ENCODE measurements around the gene APCS. TPM values are rescaled to one million over a fixed set of nuclear protein-coding genes. Genes with fewer than 3 reads are reported as not detected.

The APCS gene
- total and polyA plus RNA-seq, 2 donors (not counting 3 experiments of a cell fraction or from before 2014, with no cell fraction given) = not detected

DNA sequence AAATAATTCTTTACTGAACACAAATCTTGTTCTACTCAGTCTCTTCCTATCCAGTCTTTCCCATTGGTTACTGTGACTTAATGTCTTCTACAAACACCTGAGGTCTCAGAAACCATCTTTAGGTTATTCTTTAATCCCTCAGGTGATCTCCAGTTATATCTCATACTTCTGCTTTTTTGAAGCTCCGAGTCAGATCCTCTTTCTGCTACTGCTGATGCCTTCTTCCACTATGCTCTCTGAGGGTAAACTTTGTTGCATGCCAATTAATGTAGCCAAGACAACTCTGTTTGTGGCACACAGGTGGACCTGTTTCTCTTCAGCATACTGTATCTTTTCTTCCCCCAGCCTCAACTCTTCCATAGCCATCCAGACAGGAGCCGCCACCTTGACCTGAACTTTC lies 3.1 kb upstream of the APCS start:
- H3K4me3 ChIP-seq (replicated peaks in 1 of 3; ENCODE audit: insufficient read depth in 1 of 3, low read depth in 1 of 3, low read length in 3 of 3) = no peak overlapping the region
- dilution Hi-C loops (cut with MboI; ENCODE audit: extremely low pct_ligation_motif_present, low sequenced_read_pairs) (no loop called here), intact Hi-C loops (cut with micrococcal nuclease) (no loop called here)
- no peaks in the 10 kb centered on the region for H3K9me3 ChIP-seq (replicated peaks; ENCODE audit: control insufficient read depth, insufficient read depth, low read length)
- TF ChIP-seq POLR2A (IDR thresholded peaks at IDR 0.05; ENCODE audit: low read depth, low read length) (no peak), FOS (IDR thresholded peaks at IDR 0.05; ENCODE audit: borderline replicate concordance, insufficient read depth, low read length) (no peak), POLR2AphosphoS5 (IDR thresholded peaks at IDR 0.05; ENCODE audit: insufficient read depth, low read depth, low read length) (no peak), MYC (IDR thresholded peaks at IDR 0.05; ENCODE audit: low read depth, low read length) (no peak), JUN (IDR thresholded peaks at IDR 0.05; ENCODE audit: borderline replicate concordance, insufficient read depth, insufficient read length, low read depth) (no peak), GATA2 (IDR thresholded peaks at IDR 0.05; ENCODE audit: insufficient read depth, insufficient read length, low read depth, low read length) (no peak), EZH2 (IDR thresholded peaks at IDR 0.05; ENCODE audit: borderline replicate concordance, low read depth, low read length, severe bottlenecking) (no peak)
- TF ChIP-seq, protein P1, sequence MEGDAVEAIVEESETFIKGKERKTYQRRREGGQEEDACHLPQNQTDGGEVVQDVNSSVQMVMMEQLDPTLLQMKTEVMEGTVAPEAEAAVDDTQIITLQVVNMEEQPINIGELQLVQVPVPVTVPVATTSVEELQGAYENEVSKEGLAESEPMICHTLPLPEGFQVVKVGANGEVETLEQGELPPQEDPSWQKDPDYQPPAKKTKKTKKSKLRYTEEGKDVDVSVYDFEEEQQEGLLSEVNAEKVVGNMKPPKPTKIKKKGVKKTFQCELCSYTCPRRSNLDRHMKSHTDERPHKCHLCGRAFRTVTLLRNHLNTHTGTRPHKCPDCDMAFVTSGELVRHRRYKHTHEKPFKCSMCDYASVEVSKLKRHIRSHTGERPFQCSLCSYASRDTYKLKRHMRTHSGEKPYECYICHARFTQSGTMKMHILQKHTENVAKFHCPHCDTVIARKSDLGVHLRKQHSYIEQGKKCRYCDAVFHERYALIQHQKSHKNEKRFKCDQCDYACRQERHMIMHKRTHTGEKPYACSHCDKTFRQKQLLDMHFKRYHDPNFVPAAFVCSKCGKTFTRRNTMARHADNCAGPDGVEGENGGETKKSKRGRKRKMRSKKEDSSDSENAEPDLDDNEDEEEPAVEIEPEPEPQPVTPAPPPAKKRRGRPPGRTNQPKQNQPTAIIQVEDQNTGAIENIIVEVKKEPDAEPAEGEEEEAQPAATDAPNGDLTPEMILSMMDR (IDR thresholded peaks at IDR 0.05; ENCODE audit: extremely low read depth in 1 of 2, insufficient read depth in 1 of 2, low read depth in 1 of 2, low read length in 2 of 2) = no peak
- TF ChIP-seq, protein P2, sequence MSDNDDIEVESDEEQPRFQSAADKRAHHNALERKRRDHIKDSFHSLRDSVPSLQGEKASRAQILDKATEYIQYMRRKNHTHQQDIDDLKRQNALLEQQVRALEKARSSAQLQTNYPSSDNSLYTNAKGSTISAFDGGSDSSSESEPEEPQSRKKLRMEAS (IDR thresholded peaks at IDR 0.05; ENCODE audit: insufficient read depth, insufficient read length) = no peak
- H3K9ac ChIP-seq (replicated peaks; ENCODE audit: extremely low read depth, insufficient read depth, low read length) = no peak overlapping the region
- ChIA-PET POLR2A (no interaction called here), CTCF (no interaction called here)
- H3K79me2 ChIP-seq (ENCODE audit: control insufficient read depth, insufficient read depth, low read length) = no peaks in the 10 kb centered on the region
- no peaks in the 10 kb centered on the region for H4K20me1 ChIP-seq (replicated peaks; ENCODE audit: control insufficient read depth, extremely low read depth, insufficient read depth, low read length)
- no peak overlapping the region for H3K27ac ChIP-seq (ENCODE audit: insufficient read depth, low read depth, low read length)
- H3K4me1 ChIP-seq (ENCODE audit: control insufficient read depth, extremely low read depth, insufficient read depth, low read length) = no peaks in the 10 kb centered on the region
- FAIRE-seq (no peak), DNase-seq (ENCODE audit: low read depth, low spot score) (no peak)
- H3K9me1 ChIP-seq (replicated peaks; ENCODE audit: control insufficient read depth, extremely low read depth, insufficient read depth, low read length) = no peaks in the 10 kb centered on the region
- H3K27me3 ChIP-seq (ENCODE audit: control insufficient read depth in 2 of 2, insufficient read depth in 2 of 2, low read length in 2 of 2) = no peaks in the 10 kb centered on the region
- H2AFZ ChIP-seq (ENCODE audit: low read depth, low read length) = no peak overlapping the region
- no peak overlapping the region for H3K4me2 ChIP-seq (ENCODE audit: insufficient read depth, low read length)
- BruUV-seq (replicated peaks) = no TSS peak
- H3K36me3 ChIP-seq (ENCODE audit: control insufficient read depth in 2 of 2, extremely low read depth in 1 of 2, insufficient read depth in 2 of 2, low read length in 2 of 2) = no peaks in the 10 kb centered on the region

All from endothelial cell of umbilical vein (primary cell).